Esophagus muscularis mucosa (tissue), 4 donors: ENCODE data around the gene CCDC85A. TPM values are rescaled to one million over a fixed set of nuclear protein-coding genes. Genes with fewer than 3 reads are reported as not detected.

Experiments
- DNase-seq: peaks from one replicate; pipeline ENCODE4 v3.0.0-alpha.2; 2017; ENCODE audit errors: extremely low spot score
- H3K27ac ChIP-seq, 4 donors: fragments of 200-600 bp; sonication (generic); replicated peaks in 1 of 4; 1 replicate in 3 of 4; 2 replicates in 1 of 4; pipeline ENCODE4 v1.5.1; 2016 to 2019; ENCODE audit warnings: mild to moderate bottlenecking in 1 of 4
- H3K27me3 ChIP-seq, 4 donors: fragments of 200-600 bp; sonication (generic); one replicate each; pipeline versions ENCODE4 v1.5.1 to v1.6.0; 2016 to 2019
- H3K36me3 ChIP-seq, 4 donors: fragments of 200-600 bp; sonication (generic); one replicate each; pipeline ENCODE4 v1.5.1; 2016 to 2019
- H3K4me1 ChIP-seq, 4 donors: fragments of 200-600 bp; sonication (generic); one replicate each; pipeline ENCODE4 v1.5.1; 2016 to 2019
- H3K4me3 ChIP-seq, 4 donors: fragments of 200-600 bp; sonication (generic); 1 replicate in 2 of 4; 2 replicates in 2 of 4; pipeline ENCODE4 v1.5.1; 2016 to 2019; ENCODE audit warnings: mild to moderate bottlenecking in 4 of 4, moderate library complexity in 1 of 4
- H3K9me3 ChIP-seq, 4 donors: fragments of 200-600 bp; sonication (generic); 1 replicate in 3 of 4; 2 replicates in 1 of 4; pipeline ENCODE4 v1.5.1; 2016 to 2019
- EP300 ChIP-seq: sonication (generic); formaldehyde crosslinking; IDR thresholded peaks from one replicate; pipeline ENCODE4 v1.6.1; 2017; ENCODE audit warnings: antibody characterized with exemption
- POLR2A ChIP-seq: fragments of 450-650 bp; IDR thresholded peaks from one replicate; pipeline ENCODE4 v1.6.1; 2017; ENCODE audit warnings: antibody characterized with exemption, moderate library complexity, mild to moderate bottlenecking, low read depth
- POLR2AphosphoS5 ChIP-seq, 2 donors: sonication (generic); formaldehyde crosslinking; IDR thresholded peaks; one replicate each; pipeline ENCODE4 v1.6.1; 2017; ENCODE audit warnings: antibody characterized with exemption in 2 of 2
- WGBS: methylation state at CpG from one replicate; pipeline ENCODE4 v1.1.5; 2018; 5-methylcytosine and 5-hydroxymethylcytosine counted together
- intact Hi-C: fragments of 100-400 bp; cut with DNase I; formaldehyde crosslinking; loops from one replicate; pipeline ENCODE4 v1.15.1; 2023
- total RNA-seq, 4 donors: library from RNA; depleted of rRNA; stranded (reverse); fragments of >200 nt; gene quantifications; one replicate each; pipeline versions ENCODE4 v1.1.0 to v1.2.1, GENCODE V29; 2016
- TF ChIP-seq, protein P1 (sequence below), 3 experiments: fragments of 200-600 bp in 2 of 3; fragments of 450-650 bp in 1 of 3; sonication (generic) in 2 of 3; IDR thresholded peaks; one replicate each; pipeline ENCODE4 v1.5.1; 2017 to 2019; ENCODE audit warnings: antibody characterized with exemption in 3 of 3, mild to moderate bottlenecking in 2 of 3, moderate library complexity in 1 of 3

The CCDC85A gene
- total RNA-seq, 4 donors from 2014 or later, result 4.0 to 6.7 (median 5.8) TPM

DNA sequence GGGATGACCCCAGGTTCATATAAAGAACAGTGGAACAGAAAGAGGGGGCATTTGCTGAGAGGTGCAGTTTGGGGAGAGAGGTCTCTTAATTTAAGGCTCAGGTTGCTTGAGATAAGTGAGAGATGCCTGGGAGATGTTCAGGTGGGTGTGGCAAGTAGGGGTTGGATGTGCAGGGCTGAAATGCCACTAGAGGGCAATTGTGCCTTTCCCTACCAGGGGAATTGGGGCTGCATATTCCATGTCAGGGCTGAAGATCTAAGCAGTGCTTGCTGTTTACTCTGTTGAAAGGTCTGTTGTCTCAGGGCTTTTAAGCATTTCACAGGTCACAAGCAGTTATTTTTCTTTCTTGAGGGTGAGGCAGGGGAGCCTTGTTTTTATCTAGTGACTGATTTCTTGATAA is 7.8 kb downstream of the CCDC85A start:
- no peak overlapping the region for H3K4me3 ChIP-seq
- no peak for TF ChIP-seq EP300
- TF ChIP-seq, protein P1, sequence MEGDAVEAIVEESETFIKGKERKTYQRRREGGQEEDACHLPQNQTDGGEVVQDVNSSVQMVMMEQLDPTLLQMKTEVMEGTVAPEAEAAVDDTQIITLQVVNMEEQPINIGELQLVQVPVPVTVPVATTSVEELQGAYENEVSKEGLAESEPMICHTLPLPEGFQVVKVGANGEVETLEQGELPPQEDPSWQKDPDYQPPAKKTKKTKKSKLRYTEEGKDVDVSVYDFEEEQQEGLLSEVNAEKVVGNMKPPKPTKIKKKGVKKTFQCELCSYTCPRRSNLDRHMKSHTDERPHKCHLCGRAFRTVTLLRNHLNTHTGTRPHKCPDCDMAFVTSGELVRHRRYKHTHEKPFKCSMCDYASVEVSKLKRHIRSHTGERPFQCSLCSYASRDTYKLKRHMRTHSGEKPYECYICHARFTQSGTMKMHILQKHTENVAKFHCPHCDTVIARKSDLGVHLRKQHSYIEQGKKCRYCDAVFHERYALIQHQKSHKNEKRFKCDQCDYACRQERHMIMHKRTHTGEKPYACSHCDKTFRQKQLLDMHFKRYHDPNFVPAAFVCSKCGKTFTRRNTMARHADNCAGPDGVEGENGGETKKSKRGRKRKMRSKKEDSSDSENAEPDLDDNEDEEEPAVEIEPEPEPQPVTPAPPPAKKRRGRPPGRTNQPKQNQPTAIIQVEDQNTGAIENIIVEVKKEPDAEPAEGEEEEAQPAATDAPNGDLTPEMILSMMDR (IDR thresholded peaks at IDR 0.05), result peak in 1 of 3 experiments; percentile 19
- H3K27ac ChIP-seq, result no peak overlapping the region
- H3K36me3 ChIP-seq, result peaks cover 0 to 8% (median 4%) of the 10 kb centered on the region in 4 donors
- H3K27me3 ChIP-seq, result peaks cover 0 to 46% (median 0%) of the 10 kb centered on the region in 4 donors
- DNase-seq, result peak; percentile 70
- H3K9me3 ChIP-seq, result no peaks in the 10 kb centered on the region
- intact Hi-C loops, result no loop called here
- H3K4me1 ChIP-seq, result no peaks in the 10 kb centered on the region

DNA sequence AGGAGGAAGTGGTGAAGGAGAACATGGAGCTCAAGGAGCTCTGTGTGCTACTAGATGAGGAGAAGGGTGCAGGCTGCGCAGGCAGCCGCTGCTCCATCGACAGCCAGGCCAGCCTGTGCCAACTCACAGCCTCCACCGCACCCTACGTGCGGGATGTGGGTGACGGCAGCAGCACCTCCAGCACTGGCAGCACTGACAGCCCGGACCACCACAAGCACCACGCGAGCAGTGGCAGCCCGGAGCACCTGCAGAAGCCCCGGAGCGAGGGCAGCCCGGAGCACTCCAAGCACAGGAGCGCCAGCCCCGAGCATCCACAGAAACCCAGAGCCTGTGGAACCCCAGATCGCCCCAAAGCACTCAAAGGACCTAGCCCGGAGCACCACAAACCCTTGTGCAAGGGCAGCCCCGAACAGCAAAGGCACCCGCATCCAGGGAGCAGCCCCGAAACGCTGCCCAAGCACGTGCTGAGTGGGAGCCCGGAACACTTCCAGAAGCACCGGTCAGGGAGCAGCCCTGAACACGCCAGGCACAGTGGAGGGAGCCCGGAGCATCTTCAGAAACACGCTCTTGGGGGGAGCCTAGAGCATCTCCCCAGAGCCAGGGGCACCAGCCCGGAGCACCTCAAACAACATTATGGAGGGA is 9.0 kb downstream of the CCDC85A start:
- H3K4me3 ChIP-seq, result no peak overlapping the region
- no peaks in the 10 kb centered on the region for H3K4me1 ChIP-seq
- peaks cover 0 to 8% (median 4%) of the 10 kb centered on the region in 4 donors for H3K36me3 ChIP-seq
- H3K27me3 ChIP-seq, result peaks cover 0 to 34% (median 0%) of the 10 kb centered on the region in 4 donors
- intact Hi-C loops, result no loop called here
- 92% methylated on average over 9 of the region's 29 CpGs for WGBS
- no peaks in the 10 kb centered on the region for H3K9me3 ChIP-seq
- no peak for TF ChIP-seq POLR2AphosphoS5 (IDR thresholded peaks at IDR 0.05)
- DNase-seq, result peak; percentile 62
- no peak overlapping the region for H3K27ac ChIP-seq

DNA sequence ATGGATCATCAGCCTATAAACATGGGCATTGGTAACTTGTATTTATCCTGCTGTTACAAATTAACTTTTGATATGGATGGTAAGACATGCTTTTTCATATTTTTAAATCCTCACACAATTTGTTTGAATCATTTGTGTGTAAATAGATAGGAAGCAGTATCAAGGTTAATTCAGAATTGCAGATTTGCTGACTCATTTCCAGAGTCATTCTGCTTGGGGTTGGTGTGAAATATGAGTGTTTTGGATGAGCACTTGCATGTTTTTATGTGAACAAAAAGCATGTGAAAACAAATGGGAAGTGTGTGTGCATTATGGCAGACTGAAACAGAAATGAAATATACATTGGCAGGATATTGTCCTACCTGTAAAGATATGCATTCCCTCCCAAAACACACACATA is 11.8 kb downstream of the CCDC85A start:
- Histone ChIP-seq H3K27me3 (peaks cover 0 to 28% (median 0%) of the 10 kb centered on the region in 4 donors), H3K4me1 (no peaks in the 10 kb centered on the region), H3K9me3 (no peaks in the 10 kb centered on the region), H3K27ac (no peak overlapping the region), H3K4me3 (no peak overlapping the region), H3K36me3 (peaks cover 0 to 8% (median 4%) of the 10 kb centered on the region in 4 donors)
- intact Hi-C loops, result no loop called here
- TF ChIP-seq EP300, result no peak
- TF ChIP-seq, protein P1 (IDR thresholded peaks at IDR 0.05), result no peak
- no peak for TF ChIP-seq POLR2A
- no peak for TF ChIP-seq POLR2AphosphoS5 (IDR thresholded peaks at IDR 0.05)
- DNase-seq, result no peak

DNA sequence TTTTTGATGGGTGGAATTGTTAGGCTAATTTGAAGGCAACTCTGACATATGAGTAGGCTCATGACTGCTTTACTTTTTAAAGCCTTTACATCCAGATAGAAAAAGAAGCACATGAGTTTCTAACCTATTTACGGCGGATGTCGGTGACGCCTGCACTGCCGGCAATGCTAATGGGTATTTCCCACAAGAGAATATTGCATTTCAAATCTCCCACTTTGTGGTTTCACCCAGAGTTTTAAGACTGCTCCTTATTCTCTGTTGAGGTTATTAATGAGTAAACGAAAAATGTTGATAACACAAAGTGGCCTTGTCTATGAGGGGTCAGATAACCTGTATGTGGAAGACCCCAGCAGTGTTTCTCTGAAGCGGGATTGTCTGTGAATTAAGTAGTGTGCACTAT is 14.0 kb downstream of the CCDC85A start:
- intact Hi-C loops, result no loop called here
- Histone ChIP-seq H3K27me3 (peaks cover 0 to 8% (median 0%) of the 10 kb centered on the region in 4 donors), H3K27ac (no peak overlapping the region), H3K4me3 (no peak overlapping the region), H3K36me3 (peaks cover 0 to 5% (median 2%) of the 10 kb centered on the region in 4 donors), H3K4me1 (no peaks in the 10 kb centered on the region), H3K9me3 (no peaks in the 10 kb centered on the region)
- 87% methylated on average over 7 of the region's 7 CpGs for WGBS
- no peak for DNase-seq
- TF ChIP-seq POLR2AphosphoS5 (IDR thresholded peaks at IDR 0.05), result no peak

DNA sequence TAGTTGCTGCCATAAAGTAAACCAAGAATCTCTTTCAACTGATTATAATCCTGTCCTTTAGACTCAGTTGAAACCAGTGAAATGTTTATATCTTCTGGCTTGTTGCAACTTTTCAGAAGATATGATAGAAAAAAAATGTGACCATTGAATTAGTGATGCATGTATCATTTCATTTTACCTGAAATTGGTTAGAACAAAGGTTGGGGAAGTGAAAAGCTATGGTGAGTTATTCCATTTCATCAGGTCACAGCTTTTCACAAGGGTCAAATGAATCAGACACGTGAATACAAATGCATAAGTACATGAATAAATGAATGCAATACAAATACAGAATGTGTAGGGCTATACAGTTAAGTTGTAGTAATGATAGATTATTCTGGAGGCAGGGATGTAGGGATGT is 15.1 kb downstream of the CCDC85A start:
- Histone ChIP-seq H3K4me3 (no peak overlapping the region), H3K36me3 (no peaks in the 10 kb centered on the region), H3K27ac (no peak overlapping the region), H3K4me1 (no peaks in the 10 kb centered on the region), H3K9me3 (no peaks in the 10 kb centered on the region), H3K27me3 (no peaks in the 10 kb centered on the region)
- 81% methylated on average over 1 of the region's 1 CpG for WGBS
- TF ChIP-seq POLR2AphosphoS5 (IDR thresholded peaks at IDR 0.05) (no peak), POLR2A (no peak), EP300 (no peak)
- TF ChIP-seq, protein P1 (IDR thresholded peaks at IDR 0.05), result no peak
- DNase-seq, result no peak
- intact Hi-C loops, result no loop called here

DNA sequence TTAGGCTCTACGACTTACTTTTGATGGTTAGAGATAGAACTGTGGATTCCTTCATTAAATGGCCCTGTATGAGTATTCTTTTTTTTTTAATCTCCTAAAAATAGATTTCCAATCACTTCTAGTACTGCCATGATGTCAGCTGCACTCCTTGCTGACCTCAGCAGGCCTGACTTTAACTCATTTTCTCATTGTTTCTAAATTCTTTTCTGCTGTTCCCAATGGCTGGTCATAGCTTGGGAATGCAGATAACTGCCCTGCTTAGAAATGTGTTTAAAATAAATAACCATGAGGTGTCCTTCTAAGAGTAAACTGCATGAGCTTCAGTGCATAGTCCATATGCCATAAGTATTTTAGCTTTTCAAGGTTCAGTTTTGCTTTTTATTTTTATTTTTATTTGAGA is 15.7 kb downstream of the CCDC85A start:
- TF ChIP-seq POLR2A, result no peak
- TF ChIP-seq POLR2AphosphoS5 (IDR thresholded peaks at IDR 0.05), result no peak
- TF ChIP-seq, protein P1 (IDR thresholded peaks at IDR 0.05), result no peak
- no peaks in the 10 kb centered on the region for H3K27me3 ChIP-seq
- no peaks in the 10 kb centered on the region for H3K9me3 ChIP-seq
- 86% methylated on average over 1 of the region's 1 CpG for WGBS
- intact Hi-C loops, result no loop called here
- H3K36me3 ChIP-seq, result no peaks in the 10 kb centered on the region
- no peak overlapping the region for H3K4me3 ChIP-seq
- no peak overlapping the region for H3K27ac ChIP-seq
- no peak for DNase-seq
- no peaks in the 10 kb centered on the region for H3K4me1 ChIP-seq
